ENCODE results near the gene ZNF318. TPM values are rescaled to one million over a fixed set of nuclear protein-coding genes. Genes with fewer than 3 reads are reported as not detected.

Gene ZNF318
- total RNA-seq, 1 experiment from 2014 or later, result 24.3 TPM

DNA sequence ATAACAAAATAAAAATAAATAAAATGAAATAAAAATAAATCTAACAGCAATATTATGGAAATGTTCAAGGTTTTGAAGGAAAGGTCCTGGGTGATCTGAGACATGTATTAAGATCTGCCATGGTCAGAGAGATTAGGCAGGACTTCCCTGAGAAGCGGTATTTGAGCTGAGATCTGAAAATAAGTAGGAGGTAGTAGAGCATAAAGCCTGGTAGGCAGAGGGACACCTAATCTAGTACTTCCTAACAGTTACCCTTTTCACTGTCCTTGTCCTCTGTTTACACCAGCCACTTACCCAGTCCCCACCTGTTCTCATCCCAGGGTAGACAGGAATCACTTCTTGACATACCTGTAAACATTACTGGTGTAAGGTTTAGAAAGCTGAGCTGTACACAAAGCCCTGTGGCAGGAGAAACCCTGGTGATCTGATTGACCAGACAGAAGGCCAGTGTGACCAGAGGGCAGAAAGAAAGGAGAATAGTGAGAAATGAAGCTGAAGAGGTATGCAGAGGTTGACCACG lies 8.3 kb upstream of the ZNF318 start:
- ChIA-PET CTCF (interaction anchor here (0.6 to 1.9 kb wide), 4 partner anchors 9 to 130 kb away, joined by 3 to 8 read pairs (median 4); no protein-coding TSS in a partner anchor), POLR2A (interaction anchor here (0.9 kb wide), 1 partner anchor 8 kb away, joined by 3 read pairs; the partner anchor contains the start of gene ZNF318)
- TF ChIP-seq, protein P1, sequence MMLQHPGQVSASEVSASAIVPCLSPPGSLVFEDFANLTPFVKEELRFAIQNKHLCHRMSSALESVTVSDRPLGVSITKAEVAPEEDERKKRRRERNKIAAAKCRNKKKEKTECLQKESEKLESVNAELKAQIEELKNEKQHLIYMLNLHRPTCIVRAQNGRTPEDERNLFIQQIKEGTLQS (CRISPR knock-in tag; conservative IDR thresholded peaks at IDR 0.05), result no peak
- TF ChIP-seq GABPB1 (CRISPR knock-in tag; IDR thresholded peaks at IDR 0.05) (0 out of 2 replicates have a peak, but pooled peaks have one; percentile 9), SOX15 (CRISPR knock-in tag; IDR thresholded peaks at IDR 0.05) (no peak), USF2 (CRISPR knock-in tag; IDR thresholded peaks at IDR 0.05) (no peak), FOXP1 (CRISPR knock-in tag; IDR thresholded peaks at IDR 0.05; ENCODE audit: borderline replicate concordance) (no peak)
- no peak for DNase-seq (ENCODE audit: low spot score)
- Mint-ChIP-seq H3K27me3 (ENCODE audit: low read depth) (peaks cover 15% of the 10 kb centered on the region), H3K4me3 (no peak overlapping the region), H3K36me3 (no peaks in the 10 kb centered on the region), H3K9me3 (no peaks in the 10 kb centered on the region), H3K4me1 (no peaks in the 10 kb centered on the region), H3K27ac (no peak overlapping the region)
- ATAC-seq, result no peak

DNA sequence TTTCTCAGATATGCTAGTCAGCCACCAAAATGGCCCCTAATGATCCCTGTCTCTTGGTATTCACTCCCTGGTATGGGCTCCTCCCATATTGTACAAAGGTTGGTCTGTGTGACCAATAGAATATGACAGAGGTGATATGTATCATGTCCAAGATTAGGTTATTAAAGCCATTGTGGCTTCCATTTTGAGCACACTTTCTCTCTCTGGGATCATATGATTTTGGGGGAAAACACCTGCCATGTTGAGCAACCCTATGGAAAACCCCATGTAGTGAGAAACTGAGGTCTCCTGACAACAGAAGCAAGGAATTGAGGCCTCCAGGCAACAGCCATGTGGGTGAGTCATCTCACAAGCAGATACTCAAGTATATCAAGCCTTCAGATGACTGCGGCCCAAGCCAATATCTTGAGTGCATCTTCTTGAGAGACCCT lies 7.1 kb upstream of the ZNF318 start:
- Mint-ChIP-seq H3K4me3 (no peak overlapping the region), H3K4me1 (peaks cover 3% of the 10 kb centered on the region; the same call in 1 of the 2 replicates), H3K27ac (no peak overlapping the region), H3K27me3 (ENCODE audit: low read depth) (peaks cover 15% of the 10 kb centered on the region), H3K9me3 (no peaks in the 10 kb centered on the region), H3K36me3 (no peaks in the 10 kb centered on the region)
- ChIA-PET POLR2A (no interaction called here), CTCF (interaction anchor here (0.9 to 1.5 kb wide), 2 partner anchors 10 to 133 kb away, joined by 3 read pairs; partner anchors contain the start of gene LRRC73)
- DNase-seq (ENCODE audit: low spot score), result no peak
- ATAC-seq, result no peak
- TF ChIP-seq, protein P1 (CRISPR knock-in tag; conservative IDR thresholded peaks at IDR 0.05), result no peak
- TF ChIP-seq TEAD1 (CRISPR knock-in tag; IDR thresholded peaks at IDR 0.05), result no peak

GRCh38 chr6:43375693-43376092 lies 6.2 kb upstream of the ZNF318 start:
- TF ChIP-seq ZNF219 (CRISPR knock-in tag; IDR thresholded peaks at IDR 0.05; ENCODE audit: borderline replicate concordance) (no peak), ATF2 (CRISPR knock-in tag; IDR thresholded peaks at IDR 0.05; ENCODE audit: borderline replicate concordance, low read depth) (no peak), ZBTB21 (CRISPR knock-in tag; IDR thresholded peaks at IDR 0.05; ENCODE audit: borderline replicate concordance) (no peak), NFATC4 (CRISPR knock-in tag; IDR thresholded peaks at IDR 0.05) (no peak), JUN (CRISPR knock-in tag; IDR thresholded peaks at IDR 0.05) (no peak), SP1 (CRISPR knock-in tag; conservative IDR thresholded peaks at IDR 0.05) (no peak), CREM (CRISPR knock-in tag; IDR thresholded peaks at IDR 0.05) (no peak), PRRX2 (CRISPR knock-in tag; IDR thresholded peaks at IDR 0.05) (no peak), FOXP4 (CRISPR knock-in tag; IDR thresholded peaks at IDR 0.05) (no peak), ZNF532 (CRISPR knock-in tag; IDR thresholded peaks at IDR 0.05; ENCODE audit: borderline replicate concordance) (no peak)
- TF ChIP-seq, protein P1 (CRISPR knock-in tag; conservative IDR thresholded peaks at IDR 0.05), result no peak
- TF ChIP-seq, protein P2, sequence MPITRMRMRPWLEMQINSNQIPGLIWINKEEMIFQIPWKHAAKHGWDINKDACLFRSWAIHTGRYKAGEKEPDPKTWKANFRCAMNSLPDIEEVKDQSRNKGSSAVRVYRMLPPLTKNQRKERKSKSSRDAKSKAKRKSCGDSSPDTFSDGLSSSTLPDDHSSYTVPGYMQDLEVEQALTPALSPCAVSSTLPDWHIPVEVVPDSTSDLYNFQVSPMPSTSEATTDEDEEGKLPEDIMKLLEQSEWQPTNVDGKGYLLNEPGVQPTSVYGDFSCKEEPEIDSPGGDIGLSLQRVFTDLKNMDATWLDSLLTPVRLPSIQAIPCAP (CRISPR knock-in tag; IDR thresholded peaks at IDR 0.05), result no peak
- Mint-ChIP-seq H3K9me3 (no peaks in the 10 kb centered on the region), H3K27me3 (ENCODE audit: low read depth) (peaks cover 13% of the 10 kb centered on the region), H3K36me3 (no peaks in the 10 kb centered on the region), H3K27ac (no peak overlapping the region), H3K4me1 (peaks cover 5% of the 10 kb centered on the region; the same call in 1 of the 2 replicates), H3K4me3 (no peak overlapping the region)
- CTCF ChIA-PET, result interaction anchor here (0.7 to 1.5 kb wide), 2 partner anchors 11 to 121 kb away, joined by 3 read pairs; no protein-coding TSS in a partner anchor
- DNase-seq (ENCODE audit: low spot score), result no peak
- no peak for ATAC-seq
- POLR2A ChIA-PET, result no interaction called here

Measured in WTC11 (cell line).